Measurements from ENCODE around the gene HSD11B2.

HSD11B2 gene

DNA sequence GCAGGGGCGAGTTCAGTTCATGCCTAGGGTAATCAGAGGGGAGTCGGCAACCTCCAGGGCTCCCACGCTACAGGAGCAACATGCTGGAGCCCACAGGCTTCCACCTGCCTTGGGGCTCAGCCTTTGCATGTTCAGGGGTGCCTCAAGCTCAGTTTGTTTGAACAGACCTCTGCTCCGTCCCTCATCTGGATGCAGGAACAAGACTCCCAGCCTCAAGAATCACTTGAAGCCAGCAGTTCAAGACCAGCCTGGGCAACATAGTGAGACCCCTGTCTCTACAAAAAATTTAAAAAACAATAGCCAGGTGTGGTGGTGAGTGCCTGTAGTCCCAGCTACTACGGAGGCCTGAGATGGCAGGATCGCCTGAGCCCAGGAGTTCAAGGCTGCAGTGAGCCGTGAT lies 4.9 kb upstream of the HSD11B2 start:
- ChIA-PET POLR2A (ENCODE audit: low non-redundant PET) (no interaction called here), CTCF (interaction anchor here (1.2 kb wide), 1 partner anchor 148 kb away, joined by 3 read pairs; no protein-coding TSS in a partner anchor)

DNA sequence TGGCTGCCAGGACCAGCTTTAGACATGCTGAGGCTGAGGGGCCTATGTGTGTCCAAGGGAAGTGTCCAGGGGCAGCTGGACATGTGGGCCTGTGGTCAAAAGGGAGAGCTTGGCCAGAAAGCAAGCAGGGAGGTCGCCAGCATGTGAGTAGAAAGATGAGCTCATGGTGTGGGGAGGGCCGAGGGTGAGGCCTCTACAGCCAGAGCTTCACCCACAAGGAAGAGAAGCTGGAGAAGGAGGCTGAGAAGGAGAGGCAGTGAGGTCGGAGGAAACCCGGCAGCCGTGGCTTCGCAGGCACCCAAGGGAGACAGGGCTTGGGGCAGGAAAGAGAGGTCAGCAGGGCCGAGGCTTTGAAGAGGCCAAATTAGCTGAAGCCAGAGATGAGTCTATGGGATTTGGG lies 4.0 kb upstream of the HSD11B2 start:
- DNase-seq (ENCODE audit: low spot score), result no peak
- ChIA-PET CTCF (interaction anchor here (1.1 to 3.2 kb wide), 4 partner anchors 9 to 54 kb away, joined by 3 to 19 read pairs (median 3); partner anchors contain the start of gene ATP6V0D1), POLR2A (ENCODE audit: low non-redundant PET) (interaction anchor here (0.5 to 0.6 kb wide), 2 partner anchors 15 to 89 kb away, joined by 3 to 4 read pairs; no protein-coding TSS in a partner anchor)
- H3K27ac ChIP-seq, result no peak overlapping the region
- TF ChIP-seq CTCF (conservative IDR thresholded peaks at IDR 0.05; ENCODE audit: low read depth), result no peak

More for the DNA sequence above, 4.9 kb upstream of the HSD11B2 start:
- no peak overlapping the region for H3K27ac ChIP-seq
- no peak for TF ChIP-seq CTCF (conservative IDR thresholded peaks at IDR 0.05; ENCODE audit: low read depth)
- no peak for DNase-seq (ENCODE audit: low spot score)

DNA sequence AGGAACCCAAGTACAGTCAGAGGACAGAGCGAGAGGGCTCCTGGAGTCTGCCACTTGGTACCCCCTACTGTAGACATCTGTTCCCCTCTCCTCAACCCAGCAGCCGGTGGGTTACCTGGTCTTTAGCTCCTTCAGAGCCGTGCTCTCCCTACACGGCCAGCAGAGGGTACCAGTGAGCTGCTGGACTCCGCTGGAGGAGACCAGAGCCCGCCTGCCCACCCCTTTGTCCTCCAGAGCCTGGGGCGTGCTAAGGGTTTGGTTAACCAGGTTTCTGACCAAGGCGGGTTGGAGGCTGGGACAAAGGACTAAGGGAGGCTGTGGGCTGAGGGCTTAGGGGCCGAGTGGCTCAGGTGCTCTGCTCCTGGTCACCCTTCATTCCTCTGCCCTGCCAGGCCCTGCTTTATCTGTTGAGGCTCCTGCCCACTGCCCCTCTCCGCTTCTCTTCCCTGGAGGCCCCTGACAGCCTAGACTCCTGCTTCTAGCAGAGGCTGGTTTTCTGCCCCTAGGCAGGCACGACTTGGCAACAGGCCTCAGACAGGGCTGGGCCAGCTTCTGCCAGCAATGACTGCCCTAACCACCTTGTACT lies 2.7 kb upstream of the HSD11B2 start:
- no peak overlapping the region for H3K27ac ChIP-seq
- peak; percentile 60 for DNase-seq (ENCODE audit: low spot score)
- CTCF ChIA-PET, result interaction anchor here (0.5 to 3.2 kb wide), 27 partner anchors 8 to 1093 kb away, joined by 3 to 19 read pairs (median 4); partner anchors contain the start of genes ATP6V0D1 and SLC9A5
- peak; percentile 80 for TF ChIP-seq CTCF (conservative IDR thresholded peaks at IDR 0.05; ENCODE audit: low read depth)
- POLR2A ChIA-PET (ENCODE audit: low non-redundant PET), result interaction anchor here (0.6 kb wide), 1 partner anchor 438 kb away, joined by 3 read pairs; no protein-coding TSS in a partner anchor

- no peak overlapping the region for H3K27ac ChIP-seq
- ChIA-PET POLR2A (ENCODE audit: low non-redundant PET) (no interaction called here), CTCF (interaction anchor here (0.9 to 3.2 kb wide), 8 partner anchors 9 to 169 kb away, joined by 3 to 19 read pairs (median 6); no protein-coding TSS in a partner anchor)
- no peak for DNase-seq (ENCODE audit: low spot score)
- TF ChIP-seq CTCF (conservative IDR thresholded peaks at IDR 0.05; ENCODE audit: low read depth), result no peak
These were observed 1.7 kb upstream of the HSD11B2 start for GRCh38 chr16:67429053-67429798.

GRCh38 chr16:67429799-67430503 lies 970 bp upstream of the HSD11B2 start:
- POLR2A ChIA-PET (ENCODE audit: low non-redundant PET), result no interaction called here
- H3K27ac ChIP-seq, result no peak overlapping the region
- CTCF ChIA-PET, result interaction anchor here (0.6 to 3.2 kb wide), 5 partner anchors 10 to 252 kb away, joined by 3 to 19 read pairs (median 4); no protein-coding TSS in a partner anchor
- no peak for TF ChIP-seq CTCF (conservative IDR thresholded peaks at IDR 0.05; ENCODE audit: low read depth)
- no peak for DNase-seq (ENCODE audit: low spot score)

GRCh38 chr16:67430504-67430976 lies 381 bp upstream of the HSD11B2 start:
- TF ChIP-seq CTCF (conservative IDR thresholded peaks at IDR 0.05; ENCODE audit: low read depth), result no peak
- H3K27ac ChIP-seq, result no peak overlapping the region; the same call in 1 of the 2 replicates
- peak; percentile 52 for DNase-seq (ENCODE audit: low spot score)
- ChIA-PET CTCF (interaction anchor here (0.6 to 0.8 kb wide), 5 partner anchors 10 to 252 kb away, joined by 3 to 4 read pairs (median 3); no protein-coding TSS in a partner anchor), POLR2A (ENCODE audit: low non-redundant PET) (no interaction called here)

Measured in RWPE1 (cell line).